GM11168 (cell line): ENCODE measurements around the gene PTDSS2.

Experiments
- in situ Hi-C: fragments of 300-500 bp; cut with MboI; formaldehyde crosslinking; loops from one replicate; pipeline ENCODE4 v1.12.0; 2022; ENCODE audit warnings: low sequenced_read_pairs; ENCODE audit not compliant: unreplicated experiment

Gene PTDSS2

DNA sequence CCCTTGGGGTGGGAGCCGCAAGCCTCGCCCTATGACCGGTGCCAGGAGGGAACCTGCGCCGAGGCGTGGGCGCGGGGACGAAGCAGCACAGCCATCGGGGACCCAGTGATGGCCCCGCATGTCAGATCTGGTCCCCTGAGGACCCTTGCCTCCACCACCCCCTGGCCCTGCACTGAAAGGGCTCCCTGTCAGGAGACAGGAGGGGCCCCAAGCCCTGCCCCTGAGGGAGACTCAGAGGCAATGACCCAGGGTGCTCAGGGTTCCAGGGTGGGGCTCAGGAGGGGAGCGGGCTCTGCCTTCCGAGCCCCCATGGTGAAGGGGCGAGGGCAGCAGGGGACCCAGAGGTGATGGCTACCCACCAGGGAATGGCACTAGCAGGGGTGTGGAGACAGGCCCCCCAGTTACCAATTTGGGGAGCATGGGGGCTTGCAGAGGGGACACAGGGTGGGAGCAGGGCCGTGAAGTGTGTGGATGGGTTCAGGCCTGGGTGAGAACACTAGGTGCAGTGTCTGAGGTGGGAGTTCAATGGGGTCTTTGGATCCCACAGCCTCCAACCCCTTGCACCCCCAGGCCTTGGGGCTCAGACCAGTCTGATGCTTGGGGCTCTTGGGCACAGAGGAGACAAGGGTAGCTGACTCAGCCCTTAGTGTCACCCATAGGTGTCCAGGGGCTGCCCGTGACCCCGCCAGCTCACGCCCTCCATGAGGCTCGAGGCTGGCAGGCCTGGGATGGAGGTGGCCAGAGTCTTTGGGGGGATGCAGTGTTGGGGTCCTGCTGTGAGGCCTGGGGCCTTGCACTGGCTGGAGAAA lies 87.7 kb downstream of the PTDSS2 start:
- in situ Hi-C loops, result no loop called here

DNA sequence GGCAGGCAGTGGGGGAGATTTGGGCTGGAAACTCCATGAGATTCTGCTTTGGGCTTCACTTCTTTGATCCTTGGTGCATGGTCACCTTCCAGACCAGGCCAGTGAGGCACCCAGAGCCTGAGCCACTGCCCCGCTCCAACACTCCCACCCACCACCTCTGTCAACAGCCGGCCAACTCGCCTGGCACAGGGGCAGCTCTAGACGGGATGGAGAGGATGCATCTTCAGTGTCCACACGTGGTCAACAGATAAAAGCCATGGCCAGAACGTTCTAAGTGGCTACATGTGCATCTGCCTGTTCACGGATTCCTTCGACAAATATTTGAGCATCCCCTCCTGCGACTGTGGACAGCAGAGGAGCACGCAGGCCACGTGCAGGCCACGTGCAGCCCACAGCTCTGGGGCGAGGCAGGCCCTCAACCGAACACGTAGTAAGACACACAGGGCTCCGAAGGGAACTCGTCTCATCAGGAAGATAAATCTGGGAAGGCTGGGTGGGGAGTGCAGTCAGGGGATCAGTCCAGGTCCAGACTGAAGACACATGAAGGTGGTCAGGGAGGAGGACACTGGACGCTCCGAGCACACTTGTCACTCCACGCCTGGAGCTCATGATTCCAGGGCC lies 88.5 kb downstream of the PTDSS2 start:
- in situ Hi-C loops, result no loop called here

DNA sequence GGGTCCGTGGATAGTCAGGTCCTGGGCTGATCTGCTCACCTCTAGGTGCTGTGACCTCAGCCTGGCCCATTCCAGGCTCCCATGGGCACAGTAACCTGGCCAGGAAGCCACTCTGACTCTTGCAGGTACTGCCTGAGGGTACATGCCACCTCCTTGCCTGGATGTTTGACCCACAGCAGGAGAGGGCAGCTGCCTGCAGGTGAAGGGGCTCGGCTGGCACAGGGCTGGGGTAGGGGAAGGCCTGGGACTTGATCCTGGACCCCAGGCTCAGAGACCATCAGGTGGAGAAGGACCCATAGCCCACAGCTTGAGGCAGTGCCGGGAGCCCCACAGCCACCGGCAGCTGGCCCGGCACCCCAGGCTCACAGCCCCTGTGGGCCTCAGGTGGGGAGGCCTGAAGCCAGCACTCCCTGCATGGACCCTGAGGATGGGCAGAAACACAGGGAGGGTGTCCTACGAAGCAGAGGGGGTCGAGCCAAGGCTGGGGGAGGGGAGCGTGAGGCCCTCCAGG lies 89.9 kb downstream of the PTDSS2 start:
- in situ Hi-C loops, result no loop called here
